ENCODE data around the gene COL4A3.

DNA sequence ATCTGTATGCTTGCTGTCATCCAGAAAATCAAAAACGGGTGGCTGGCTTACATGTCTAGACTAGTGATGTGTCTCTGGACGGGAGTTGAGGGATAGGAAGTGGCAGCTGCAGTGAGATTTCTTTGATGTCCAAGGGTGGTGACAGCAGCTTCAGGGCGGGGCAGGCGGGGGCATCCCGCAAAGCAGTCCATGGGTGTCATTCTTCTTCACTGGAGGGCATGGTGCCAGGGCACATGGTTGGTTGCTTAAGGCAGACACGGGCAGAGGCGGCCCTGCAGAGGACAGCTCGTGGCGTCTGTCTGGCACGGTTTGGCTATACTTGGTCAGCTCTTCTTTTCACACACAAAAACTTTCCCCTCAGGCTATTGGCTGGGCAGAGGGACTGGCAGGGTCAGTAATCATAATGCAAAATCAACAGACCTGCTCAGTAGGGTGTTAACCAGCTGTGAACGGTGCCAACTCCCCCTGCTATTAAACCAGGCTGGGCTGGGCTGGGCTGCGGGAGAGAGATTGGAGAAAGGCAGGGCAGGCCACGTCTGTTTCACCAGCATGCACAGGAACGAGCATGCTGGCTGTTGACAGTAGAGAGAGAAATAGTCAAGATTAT lies 63.7 kb downstream of the COL4A3 start:
- TF ChIP-seq, protein P1, sequence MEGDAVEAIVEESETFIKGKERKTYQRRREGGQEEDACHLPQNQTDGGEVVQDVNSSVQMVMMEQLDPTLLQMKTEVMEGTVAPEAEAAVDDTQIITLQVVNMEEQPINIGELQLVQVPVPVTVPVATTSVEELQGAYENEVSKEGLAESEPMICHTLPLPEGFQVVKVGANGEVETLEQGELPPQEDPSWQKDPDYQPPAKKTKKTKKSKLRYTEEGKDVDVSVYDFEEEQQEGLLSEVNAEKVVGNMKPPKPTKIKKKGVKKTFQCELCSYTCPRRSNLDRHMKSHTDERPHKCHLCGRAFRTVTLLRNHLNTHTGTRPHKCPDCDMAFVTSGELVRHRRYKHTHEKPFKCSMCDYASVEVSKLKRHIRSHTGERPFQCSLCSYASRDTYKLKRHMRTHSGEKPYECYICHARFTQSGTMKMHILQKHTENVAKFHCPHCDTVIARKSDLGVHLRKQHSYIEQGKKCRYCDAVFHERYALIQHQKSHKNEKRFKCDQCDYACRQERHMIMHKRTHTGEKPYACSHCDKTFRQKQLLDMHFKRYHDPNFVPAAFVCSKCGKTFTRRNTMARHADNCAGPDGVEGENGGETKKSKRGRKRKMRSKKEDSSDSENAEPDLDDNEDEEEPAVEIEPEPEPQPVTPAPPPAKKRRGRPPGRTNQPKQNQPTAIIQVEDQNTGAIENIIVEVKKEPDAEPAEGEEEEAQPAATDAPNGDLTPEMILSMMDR (IDR thresholded peaks at IDR 0.05; ENCODE audit: borderline replicate concordance, extremely low read depth, low read length, poor library complexity, severe bottlenecking): no peak
- no peak for TF ChIP-seq EZH2 (IDR thresholded peaks at IDR 0.05; ENCODE audit: borderline replicate concordance, low read depth, low read length, severe bottlenecking)

Measured in DND-41 (cell line).